Activated CD8-positive, alpha-beta memory T cell treated with anti-CD3 and anti-CD28 coated beads for 4 hours (primary cell): ENCODE measurements around the gene RCC2.

ENCODE experiments used
- DNase-seq, 2 donors: peaks; one replicate each; pipeline ENCODE4 v3.0.0-alpha.2; 2020; ENCODE audit warnings: low read depth in 2 of 2

Gene RCC2

GRCh38 chr1:17372955-17373354 is 66.5 kb downstream of the RCC2 start:
- no peak for DNase-seq

- DNase-seq, result no peak
Measured at GRCh38 chr1:17371896-17372295, 67.6 kb downstream of the RCC2 start, which contains the start of gene PADI6. PADI6 (plus strand) TSS chr1:17372196; CDS start chr1:17372246, 50 bp downstream.

DNA sequence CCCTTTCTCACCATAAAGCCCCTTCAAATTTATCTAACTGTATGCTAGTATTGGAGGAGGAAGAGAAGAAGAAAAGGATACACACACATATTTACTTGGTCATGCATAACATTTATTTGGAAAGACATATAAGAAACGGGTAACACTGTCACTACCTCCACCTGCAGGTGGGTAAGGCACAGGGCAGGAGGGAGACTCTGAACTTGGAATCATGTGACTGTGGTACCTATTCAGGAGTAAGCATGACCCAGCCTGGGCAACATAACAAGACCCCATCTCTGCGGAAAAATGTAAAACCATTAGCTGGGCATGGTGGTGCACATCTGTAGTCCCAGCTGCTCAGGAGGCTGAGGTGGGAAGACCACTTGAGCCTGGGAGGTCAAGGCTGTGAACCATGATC is 68.9 kb downstream of the RCC2 start:
- DNase-seq, result no peak

- DNase-seq, result no peak
Measured at GRCh38 chr1:17369466-17369865, 70.0 kb downstream of the RCC2 start.

DNA sequence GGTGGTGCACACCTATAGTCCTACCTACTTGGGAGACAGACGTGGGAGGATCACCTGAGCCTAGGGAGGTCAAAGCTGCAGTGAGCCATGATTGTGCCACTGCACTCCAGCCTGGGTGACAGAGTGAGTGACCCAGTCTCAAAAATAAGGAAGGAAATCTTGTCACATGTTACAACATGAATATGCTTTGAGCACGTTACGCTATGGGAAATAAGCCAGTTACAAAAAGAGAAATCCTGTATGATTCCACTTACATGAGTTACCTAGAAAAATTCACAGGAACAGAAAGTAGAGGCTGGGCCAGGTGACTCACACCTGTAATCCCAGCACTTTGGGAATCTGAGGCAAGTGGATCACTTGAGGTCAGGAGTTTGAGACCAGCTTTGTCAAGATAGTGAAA is 74.2 kb downstream of the RCC2 start:
- DNase-seq, result no peak

- DNase-seq, result no peak
Measured at GRCh38 chr1:17363771-17364170, 75.7 kb downstream of the RCC2 start.

- no peak for DNase-seq
Measured at GRCh38 chr1:17363351-17363750, 76.1 kb downstream of the RCC2 start.

GRCh38 chr1:17361687-17362086 is 77.8 kb downstream of the RCC2 start:
- DNase-seq, result no peak

GRCh38 chr1:17360272-17360956 is 79.1 kb downstream of the RCC2 start:
- no peak for DNase-seq

GRCh38 chr1:17359808-17360207 is 79.7 kb downstream of the RCC2 start:
- no peak for DNase-seq

GRCh38 chr1:17359031-17359430 is 80.4 kb downstream of the RCC2 start:
- no peak for DNase-seq

DNA sequence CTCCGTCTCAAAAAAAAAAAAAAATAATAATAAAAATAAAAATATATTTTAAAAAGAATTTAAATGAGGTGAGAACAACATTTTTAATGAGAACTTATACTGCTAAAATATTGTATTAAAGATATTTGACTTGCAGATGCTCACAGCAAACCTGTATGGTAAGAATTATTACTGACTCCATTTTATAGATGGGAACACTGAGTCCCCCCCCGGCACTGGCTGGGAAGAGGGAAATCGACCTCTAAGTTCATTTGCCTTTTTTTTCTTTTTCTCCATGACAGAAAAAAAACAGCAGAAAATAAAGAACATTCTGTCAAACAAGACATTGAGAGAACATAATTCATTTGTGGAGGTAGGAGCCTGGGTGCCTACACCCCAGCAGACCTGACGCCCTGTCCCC is 80.9 kb downstream of the RCC2 start:
- DNase-seq, result no peak
